A549 (cell line): Measurements from ENCODE around the gene CACNB1. TPM values are rescaled to one million over a fixed set of nuclear protein-coding genes. Genes with fewer than 3 reads are reported as not detected.

Experiments used
- ATAC-seq, 2 experiments: fragments of 200-7000 bp in 1 of 2; fragments of >200 bp in 1 of 2; cut with Nextera tagmentation in 1 of 2; cut with Tn5 transposase in 1 of 2; 3 replicates each; pipeline versions ENCODE4 v1.8.0 to v1.9.1; 2018 to 2020; ENCODE audit warnings: mild to moderate bottlenecking in 1 of 2, moderate library complexity in 1 of 2
- CTCF ChIA-PET: fragments of 300-600 bp; sonication (Branson Sonifier 250); formaldehyde crosslinking; extraction: SDS; loops from one replicate; lab custom pipeline; 2021; ENCODE audit warnings: antibody characterized with exemption, inconsistent platforms; lab: Yijun Ruan, JAX
- POLR2A ChIA-PET: fragments of 350-600 bp; formaldehyde crosslinking; extraction: SDS; loops from one replicate; lab custom pipeline; 2021; ENCODE audit warnings: antibody characterized with exemption, inconsistent platforms; lab: Yijun Ruan, JAX
- DNase-seq, 2 experiments: peaks; one replicate each; pipeline versions ENCODE4 v3.0.0 to v3.0.0-alpha.2; 2011 to 2016; ENCODE audit warnings: low read depth in 1 of 2, low spot score in 1 of 2
- FAIRE-seq: peaks from 2 replicates; lab custom pipeline; 2011; peaks lifted over from hg19 to GRCh38; lab: Jason Lieb, UNC
- H3K27ac ChIP-seq, 2 experiments: fragments of >200 bp; sonication (Bioruptor Twin); formaldehyde crosslinking; 3 replicates each; pipeline ENCODE4 v1.5.1; 2016 to 2017
- H3K4me1 ChIP-seq: fragments of >200 bp; sonication (Bioruptor Twin); formaldehyde crosslinking; 3 replicates; pipeline ENCODE4 v1.6.1; 2016
- H3K4me2 ChIP-seq: fragments of >200 bp; sonication (Bioruptor Twin); formaldehyde crosslinking; 3 replicates; pipeline ENCODE4 v1.6.1; 2016
- H3K4me3 ChIP-seq: fragments of >200 bp; sonication (Bioruptor Twin); formaldehyde crosslinking; 3 replicates; pipeline ENCODE4 v1.5.1; 2016
- H3K9me3 ChIP-seq: fragments of >200 bp; sonication (Bioruptor Twin); formaldehyde crosslinking; 3 replicates; pipeline ENCODE4 v1.6.1; 2016
- CBX8 ChIP-seq: fragments of 200-600 bp; sonication (generic); IDR thresholded peaks from 2 replicates; pipeline ENCODE4 v1.6.1; 2016
- CHD4 ChIP-seq: fragments of 200-600 bp; sonication (generic); IDR thresholded peaks from 2 replicates; pipeline ENCODE4 v1.6.1; 2016; ENCODE audit warnings: antibody characterized with exemption, mild to moderate bottlenecking, borderline replicate concordance
- EHF ChIP-seq: fragments of 250-450 bp; sonication (Bioruptor Pico); IDR thresholded peaks from 2 replicates; pipeline ENCODE4 v1.5.0; 2020; ENCODE audit warnings: mild to moderate bottlenecking
- EHMT2 ChIP-seq: fragments of 200-600 bp; sonication (generic); IDR thresholded peaks from 2 replicates; pipeline ENCODE4 v1.6.1; 2016; ENCODE audit warnings: antibody characterized with exemption, low read depth, mild to moderate bottlenecking, moderate library complexity
- ESRRA ChIP-seq: fragments of 150-350 bp; IDR thresholded peaks from 2 replicates; pipeline ENCODE4 v1.6.1; 2014; ENCODE audit warnings: mild to moderate bottlenecking, low read length, borderline replicate concordance
- HDAC2 ChIP-seq: fragments of 200-600 bp; sonication (generic); IDR thresholded peaks from 2 replicates; pipeline ENCODE4 v1.6.1; 2016
- JUN ChIP-seq, 2 experiments: fragments of >200 bp; sonication (Bioruptor Twin); formaldehyde crosslinking; IDR thresholded peaks; 2 replicates in 1 of 2; 3 replicates in 1 of 2; pipeline ENCODE4 v1.6.1; 2016 to 2017
- NFE2L2 ChIP-seq: fragments of 150-350 bp; conservative IDR thresholded peaks from 2 replicates; pipeline ENCODE4 v1.6.1; 2014; ENCODE audit warnings: low read length
- NPAS2 ChIP-seq: fragments of 250-450 bp; sonication (Bioruptor Pico); IDR thresholded peaks from 2 replicates; pipeline ENCODE4 v1.8.0; 2022; ENCODE audit warnings: mild to moderate bottlenecking, moderate library complexity, borderline replicate concordance
- PHF8 ChIP-seq: fragments of 200-600 bp; sonication (generic); IDR thresholded peaks from 2 replicates; pipeline ENCODE4 v1.6.1; 2016; ENCODE audit warnings: low read depth, mild to moderate bottlenecking, antibody characterized with exemption, moderate library complexity, borderline replicate concordance
- RAD21 ChIP-seq, 2 experiments: fragments of >200 bp in 1 of 2; sonication (Bioruptor Twin) in 1 of 2; formaldehyde crosslinking in 1 of 2; IDR thresholded peaks in 1 of 2; conservative IDR thresholded peaks in 1 of 2; 2 replicates in 1 of 2; 3 replicates in 1 of 2; pipeline ENCODE4 v1.6.1; 2012 to 2018; ENCODE audit warnings: inconsistent platforms in 1 of 2
- RCOR1 ChIP-seq: fragments of 150-350 bp; IDR thresholded peaks from 2 replicates; pipeline ENCODE4 v1.6.1; 2014; ENCODE audit warnings: antibody characterized with exemption, low read length, low read depth
- RFX5 ChIP-seq: fragments of 450-650 bp; IDR thresholded peaks from 2 replicates; pipeline ENCODE4 v1.7.1; 2014; ENCODE audit warnings: antibody characterized with exemption, mild to moderate bottlenecking, moderate library complexity
- SMC3 ChIP-seq: fragments of >200 bp; sonication (Bioruptor Twin); formaldehyde crosslinking; IDR thresholded peaks from 3 replicates; pipeline ENCODE4 v1.6.1; 2018; ENCODE audit warnings: inconsistent platforms
- ZNF302 ChIP-seq: fragments of 250-450 bp; sonication (Bioruptor Pico); IDR thresholded peaks from 2 replicates; pipeline ENCODE4 v1.9.0; 2021; ENCODE audit warnings: inconsistent platforms, mild to moderate bottlenecking, moderate library complexity
- WGBS: methylation state at CpG from one replicate; pipeline ENCODE4 v1.1.6; 2017; ENCODE audit errors: missing lambda C conversion rate; 5-methylcytosine and 5-hydroxymethylcytosine counted together
- polyA plus RNA-seq, 4 experiments: library from polyadenylated mRNA; depleted of rRNA in 3 of 4; stranded (reverse); fragments of >200 nt; fragmentation: RNase III in 1 of 4; extraction: RNeasy Plus Mini Kit Qiagen cat#74134 plus additional on column Dnase treatment in 1 of 4; gene quantifications; 2 replicates in 3 of 4; 3 replicates in 1 of 4; pipeline ENCODE4 v1.2.3, GENCODE V29; 2011 to 2017
- TF ChIP-seq, protein P1 (sequence below): IDR thresholded peaks from 2 replicates; pipeline ENCODE4 v1.6.1; 2012
- TF ChIP-seq, protein P2 (sequence below): IDR thresholded peaks from 2 replicates; pipeline ENCODE4 v1.6.1; 2012
- TF ChIP-seq, protein P3 (sequence below): fragments of 200-600 bp; sonication (generic); IDR thresholded peaks from 2 replicates; pipeline ENCODE4 v1.6.1; 2016; ENCODE audit warnings: antibody characterized with exemption, mild to moderate bottlenecking, moderate library complexity
- TF ChIP-seq, protein P4 (sequence below): fragments of >200 bp; sonication (Bioruptor Twin); formaldehyde crosslinking; IDR thresholded peaks from 3 replicates; pipeline ENCODE4 v1.5.1; 2016
- TF ChIP-seq, protein P5 (sequence below): fragments of 150-350 bp; IDR thresholded peaks from 2 replicates; pipeline ENCODE4 v1.6.1; 2014; ENCODE audit warnings: low read depth, mild to moderate bottlenecking, low read length

The CACNB1 gene
- polyA plus RNA-seq, 2 of the 4 experiments (the other 2 are of a cell fraction), result 3.6 to 3.9 TPM

DNA sequence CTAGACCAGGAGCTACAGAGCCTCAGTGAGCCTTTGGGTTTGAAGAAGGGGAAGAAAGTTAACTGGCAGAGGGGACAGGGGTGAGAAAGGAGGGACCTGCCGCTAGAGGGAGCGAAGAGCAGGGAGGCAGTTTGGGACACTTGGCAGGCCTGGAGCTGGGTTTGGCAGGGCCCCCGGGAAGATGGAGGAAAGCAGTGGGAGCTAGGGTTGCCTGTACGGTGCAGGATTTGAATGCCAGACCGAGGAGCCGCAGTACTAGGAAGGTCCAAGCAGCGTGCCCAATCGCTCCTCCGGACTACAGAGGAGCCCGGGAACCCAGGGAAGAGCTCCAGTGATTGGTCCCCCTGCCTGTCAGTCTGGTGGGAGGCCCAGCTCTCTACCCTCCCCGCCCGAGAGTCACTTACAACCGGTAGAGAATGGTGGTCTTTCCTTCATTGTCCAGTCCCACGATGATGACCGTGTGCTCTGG is 32.8 kb downstream of the CACNB1 start:
- no peaks in the 10 kb centered on the region for H3K9me3 ChIP-seq
- 16% methylated on average over 15 of the region's 15 CpGs for WGBS
- CTCF ChIA-PET, result interaction anchor here (0.5 to 30.5 kb wide), 35 partner anchors 9 to 295 kb away, joined by 3 to 612 read pairs (median 5); partner anchors contain the start of genes ARL5C, FBXO47, LASP1 and PLXDC1
- no peak for TF ChIP-seq PHF8
- TF ChIP-seq, protein P1, sequence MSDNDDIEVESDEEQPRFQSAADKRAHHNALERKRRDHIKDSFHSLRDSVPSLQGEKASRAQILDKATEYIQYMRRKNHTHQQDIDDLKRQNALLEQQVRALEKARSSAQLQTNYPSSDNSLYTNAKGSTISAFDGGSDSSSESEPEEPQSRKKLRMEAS, result no peak; the same call in 1 of the 2 replicates
- TF ChIP-seq, protein P2, sequence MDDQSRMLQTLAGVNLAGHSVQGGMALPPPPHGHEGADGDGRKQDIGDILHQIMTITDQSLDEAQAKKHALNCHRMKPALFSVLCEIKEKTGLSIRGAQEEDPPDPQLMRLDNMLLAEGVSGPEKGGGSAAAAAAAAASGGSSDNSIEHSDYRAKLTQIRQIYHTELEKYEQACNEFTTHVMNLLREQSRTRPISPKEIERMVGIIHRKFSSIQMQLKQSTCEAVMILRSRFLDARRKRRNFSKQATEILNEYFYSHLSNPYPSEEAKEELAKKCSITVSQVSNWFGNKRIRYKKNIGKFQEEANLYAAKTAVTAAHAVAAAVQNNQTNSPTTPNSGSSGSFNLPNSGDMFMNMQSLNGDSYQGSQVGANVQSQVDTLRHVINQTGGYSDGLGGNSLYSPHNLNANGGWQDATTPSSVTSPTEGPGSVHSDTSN, result peak; percentile 89
- no peak for TF ChIP-seq HDAC2
- no peak for TF ChIP-seq ZNF302 (CRISPR knock-in tag)
- peak; percentile 42 to 61; a peak in 3 of 5 replicates for TF ChIP-seq RAD21 (conservative IDR thresholded peaks at IDR 0.05 in 1 of 2, IDR thresholded peaks at IDR 0.05 in 1 of 2)
- no peak for TF ChIP-seq CBX8
- TF ChIP-seq NPAS2 (CRISPR knock-in tag), result no peak
- no peak for TF ChIP-seq EHMT2
- TF ChIP-seq, protein P3, sequence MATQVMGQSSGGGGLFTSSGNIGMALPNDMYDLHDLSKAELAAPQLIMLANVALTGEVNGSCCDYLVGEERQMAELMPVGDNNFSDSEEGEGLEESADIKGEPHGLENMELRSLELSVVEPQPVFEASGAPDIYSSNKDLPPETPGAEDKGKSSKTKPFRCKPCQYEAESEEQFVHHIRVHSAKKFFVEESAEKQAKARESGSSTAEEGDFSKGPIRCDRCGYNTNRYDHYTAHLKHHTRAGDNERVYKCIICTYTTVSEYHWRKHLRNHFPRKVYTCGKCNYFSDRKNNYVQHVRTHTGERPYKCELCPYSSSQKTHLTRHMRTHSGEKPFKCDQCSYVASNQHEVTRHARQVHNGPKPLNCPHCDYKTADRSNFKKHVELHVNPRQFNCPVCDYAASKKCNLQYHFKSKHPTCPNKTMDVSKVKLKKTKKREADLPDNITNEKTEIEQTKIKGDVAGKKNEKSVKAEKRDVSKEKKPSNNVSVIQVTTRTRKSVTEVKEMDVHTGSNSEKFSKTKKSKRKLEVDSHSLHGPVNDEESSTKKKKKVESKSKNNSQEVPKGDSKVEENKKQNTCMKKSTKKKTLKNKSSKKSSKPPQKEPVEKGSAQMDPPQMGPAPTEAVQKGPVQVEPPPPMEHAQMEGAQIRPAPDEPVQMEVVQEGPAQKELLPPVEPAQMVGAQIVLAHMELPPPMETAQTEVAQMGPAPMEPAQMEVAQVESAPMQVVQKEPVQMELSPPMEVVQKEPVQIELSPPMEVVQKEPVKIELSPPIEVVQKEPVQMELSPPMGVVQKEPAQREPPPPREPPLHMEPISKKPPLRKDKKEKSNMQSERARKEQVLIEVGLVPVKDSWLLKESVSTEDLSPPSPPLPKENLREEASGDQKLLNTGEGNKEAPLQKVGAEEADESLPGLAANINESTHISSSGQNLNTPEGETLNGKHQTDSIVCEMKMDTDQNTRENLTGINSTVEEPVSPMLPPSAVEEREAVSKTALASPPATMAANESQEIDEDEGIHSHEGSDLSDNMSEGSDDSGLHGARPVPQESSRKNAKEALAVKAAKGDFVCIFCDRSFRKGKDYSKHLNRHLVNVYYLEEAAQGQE, result no peak
- TF ChIP-seq, protein P4, sequence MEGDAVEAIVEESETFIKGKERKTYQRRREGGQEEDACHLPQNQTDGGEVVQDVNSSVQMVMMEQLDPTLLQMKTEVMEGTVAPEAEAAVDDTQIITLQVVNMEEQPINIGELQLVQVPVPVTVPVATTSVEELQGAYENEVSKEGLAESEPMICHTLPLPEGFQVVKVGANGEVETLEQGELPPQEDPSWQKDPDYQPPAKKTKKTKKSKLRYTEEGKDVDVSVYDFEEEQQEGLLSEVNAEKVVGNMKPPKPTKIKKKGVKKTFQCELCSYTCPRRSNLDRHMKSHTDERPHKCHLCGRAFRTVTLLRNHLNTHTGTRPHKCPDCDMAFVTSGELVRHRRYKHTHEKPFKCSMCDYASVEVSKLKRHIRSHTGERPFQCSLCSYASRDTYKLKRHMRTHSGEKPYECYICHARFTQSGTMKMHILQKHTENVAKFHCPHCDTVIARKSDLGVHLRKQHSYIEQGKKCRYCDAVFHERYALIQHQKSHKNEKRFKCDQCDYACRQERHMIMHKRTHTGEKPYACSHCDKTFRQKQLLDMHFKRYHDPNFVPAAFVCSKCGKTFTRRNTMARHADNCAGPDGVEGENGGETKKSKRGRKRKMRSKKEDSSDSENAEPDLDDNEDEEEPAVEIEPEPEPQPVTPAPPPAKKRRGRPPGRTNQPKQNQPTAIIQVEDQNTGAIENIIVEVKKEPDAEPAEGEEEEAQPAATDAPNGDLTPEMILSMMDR, result peak; percentile 84
- TF ChIP-seq NFE2L2, result no peak
- no peak for TF ChIP-seq JUN (IDR thresholded peaks at IDR 0.05)
- TF ChIP-seq RCOR1, result no peak
- peak; percentile 59 for TF ChIP-seq SMC3
- H3K27ac ChIP-seq, result peak overlapping the region in 1 of 2 experiments; percentile 51; a peak in 3 of 6 replicates
- peaks cover 6% of the 10 kb centered on the region; the same call in 2 of the 3 replicates for H3K4me1 ChIP-seq
- peak overlapping the region; percentile 16; the same call in 2 of the 3 replicates for H3K4me3 ChIP-seq
- DNase-seq (peak; percentile 91 to 99), FAIRE-seq (no peak), ATAC-seq (peak; percentile 81 to 92)
- POLR2A ChIA-PET, result interaction anchor here (0.6 to 1.4 kb wide), 7 partner anchors 10 to 296 kb away, joined by 3 to 10 read pairs (median 5); partner anchors contain the start of genes CACNB1, CDK12, FBXO47 and MED1
- peak overlapping the region; percentile 62 for H3K4me2 ChIP-seq

DNA sequence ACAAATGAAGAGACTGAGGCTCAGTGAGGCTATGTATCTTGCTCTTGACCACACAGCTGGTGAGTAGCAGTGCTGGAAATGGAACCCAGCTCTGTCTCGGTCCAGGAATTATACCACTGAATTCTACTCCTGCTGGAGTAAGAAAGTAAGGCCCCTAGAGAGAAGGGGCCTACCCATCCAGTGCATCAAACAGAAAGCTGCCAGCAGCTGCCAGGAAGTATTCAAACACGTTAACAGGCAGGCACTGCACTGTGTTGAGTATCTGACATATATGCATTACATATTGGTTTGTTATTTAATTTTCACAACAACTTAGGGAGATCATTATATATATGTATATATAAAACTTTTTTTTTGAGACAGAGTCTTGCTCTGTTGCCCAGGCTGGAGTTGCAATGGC is 35.5 kb downstream of the CACNB1 start:
- TF ChIP-seq CHD4 (no peak), ESRRA (no peak), RFX5 (no peak), EHF (CRISPR knock-in tag) (no peak)
- TF ChIP-seq, protein P5, sequence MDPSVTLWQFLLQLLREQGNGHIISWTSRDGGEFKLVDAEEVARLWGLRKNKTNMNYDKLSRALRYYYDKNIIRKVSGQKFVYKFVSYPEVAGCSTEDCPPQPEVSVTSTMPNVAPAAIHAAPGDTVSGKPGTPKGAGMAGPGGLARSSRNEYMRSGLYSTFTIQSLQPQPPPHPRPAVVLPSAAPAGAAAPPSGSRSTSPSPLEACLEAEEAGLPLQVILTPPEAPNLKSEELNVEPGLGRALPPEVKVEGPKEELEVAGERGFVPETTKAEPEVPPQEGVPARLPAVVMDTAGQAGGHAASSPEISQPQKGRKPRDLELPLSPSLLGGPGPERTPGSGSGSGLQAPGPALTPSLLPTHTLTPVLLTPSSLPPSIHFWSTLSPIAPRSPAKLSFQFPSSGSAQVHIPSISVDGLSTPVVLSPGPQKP, result no peak

More for the DNA sequence above, 35.5 kb downstream of the CACNB1 start:
- H3K4me2 ChIP-seq, result no peak overlapping the region
- no peak for FAIRE-seq
- H3K27ac ChIP-seq, result no peak overlapping the region
- no peak for DNase-seq
- CTCF ChIA-PET, result interaction anchor here (0.6 to 30.5 kb wide), 8 partner anchors 9 to 194 kb away, joined by 3 to 612 read pairs (median 6); partner anchors contain the start of genes ARL5C and FBXO47
- ATAC-seq, result no peak
- no peak overlapping the region for H3K4me3 ChIP-seq
- peaks cover 6% of the 10 kb centered on the region; the same call in 2 of the 3 replicates for H3K4me1 ChIP-seq
- 62% methylated on average over 2 of the region's 2 CpGs for WGBS
- no peaks in the 10 kb centered on the region for H3K9me3 ChIP-seq
- POLR2A ChIA-PET, result no interaction called here
